HG02981 (cell line): Measurements from ENCODE around the gene ABO.
"Not testable (repeated sequence)": the region's sequence is repeated elsewhere in the genome, so short reads cannot be mapped to it uniquely, and the experiment has no call there.

Experiments used
- ATAC-seq: cut with Tn5 transposase; IDR thresholded peaks from one replicate; pipeline ENCODE4 v1.9.1; 2021; ENCODE audit warnings: mild to moderate bottlenecking, moderate library complexity; ENCODE audit not compliant: unreplicated experiment

The ABO gene

DNA sequence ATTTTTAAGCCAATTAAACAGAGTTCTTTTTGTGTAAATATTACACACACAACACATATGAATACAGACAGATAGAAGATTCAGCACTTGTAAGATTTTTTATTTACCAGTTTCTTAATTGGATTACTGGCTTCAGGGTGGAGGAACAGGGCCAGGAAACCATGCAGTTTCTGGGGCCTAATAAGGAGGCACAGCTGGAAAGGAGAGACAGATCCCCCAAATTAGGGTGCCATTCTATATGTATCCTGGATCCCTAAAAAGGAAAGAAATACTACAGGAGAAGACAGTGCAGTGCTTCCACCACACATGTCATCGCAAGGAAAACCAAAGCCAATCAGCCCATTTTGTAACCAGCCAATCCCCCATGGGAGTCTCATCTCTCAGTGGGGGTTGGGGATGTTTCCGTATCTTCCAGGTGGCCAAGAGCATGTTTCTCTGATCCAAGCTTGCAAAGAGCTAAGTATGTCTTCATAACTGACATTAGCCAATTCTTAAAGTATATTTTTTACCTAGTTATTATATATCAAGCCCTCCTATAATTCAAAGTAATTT is 15.8 kb upstream of the ABO start:
- ATAC-seq = no peak

DNA sequence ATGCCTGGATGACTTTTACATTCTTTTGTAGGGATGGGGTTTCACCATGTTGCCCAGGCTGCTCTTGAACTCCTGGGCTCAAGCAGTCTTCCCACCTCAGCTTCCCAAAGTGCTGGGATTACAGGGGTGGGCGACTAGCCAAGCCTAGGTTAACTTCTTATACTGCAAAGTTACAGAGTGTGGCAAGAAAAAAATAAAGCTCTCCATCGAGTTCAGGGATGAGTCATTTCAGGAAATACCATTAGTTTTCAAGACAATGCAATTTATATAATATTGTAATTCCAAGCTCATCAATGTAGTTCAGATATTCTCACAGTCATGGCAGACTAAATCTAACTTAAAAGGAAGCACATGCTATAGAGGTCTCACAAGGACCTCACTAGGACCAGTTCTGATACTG is 11.5 kb upstream of the ABO start:
- ATAC-seq = no peak

DNA sequence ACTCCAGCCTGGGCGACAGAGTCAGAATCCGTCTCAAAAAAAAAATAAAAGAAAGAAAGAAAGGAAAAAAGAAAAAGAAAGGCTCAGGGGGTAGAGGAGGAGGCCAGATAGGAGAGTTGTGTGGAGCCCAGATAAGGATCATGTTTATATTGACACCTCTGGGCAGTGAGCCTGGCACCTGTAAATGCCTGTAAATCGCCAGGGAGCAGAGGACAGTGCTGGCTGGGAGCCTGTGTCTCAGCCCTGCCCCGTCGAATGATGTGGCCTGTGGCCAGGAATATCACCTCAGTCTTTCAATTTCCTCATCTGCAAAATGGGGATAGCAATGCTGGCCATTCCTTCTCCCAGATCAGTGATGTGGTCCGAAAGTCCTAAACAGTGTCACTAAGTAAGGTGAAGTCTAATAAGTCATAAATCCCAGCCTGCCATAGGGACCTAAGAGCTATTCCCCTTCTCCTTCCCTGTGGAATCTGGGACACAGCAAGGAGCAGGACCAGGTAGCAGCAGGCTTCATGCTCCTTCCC is 10.3 kb upstream of the ABO start:
- ATAC-seq = no peak

DNA sequence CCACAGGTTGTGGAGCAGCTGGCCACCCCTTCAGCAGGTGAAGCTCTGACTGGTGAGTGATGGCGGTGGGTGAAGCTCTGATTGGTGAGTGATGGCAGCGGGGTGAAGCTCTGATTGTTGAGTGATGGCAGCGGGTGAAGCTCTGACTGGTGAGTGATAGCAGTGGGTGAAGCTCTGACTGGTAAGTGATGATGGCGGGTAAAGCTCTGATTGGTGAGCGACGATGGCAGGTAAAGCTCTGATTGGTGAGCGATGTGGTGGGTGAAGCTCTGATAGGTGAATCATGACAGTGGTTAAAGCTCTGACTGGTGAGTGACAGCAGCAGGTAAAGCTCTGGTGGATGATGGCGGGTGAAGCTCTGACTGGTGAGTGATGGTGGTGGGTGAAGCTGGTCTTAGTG is 9.4 kb upstream of the ABO start:
- ATAC-seq = no peak

DNA sequence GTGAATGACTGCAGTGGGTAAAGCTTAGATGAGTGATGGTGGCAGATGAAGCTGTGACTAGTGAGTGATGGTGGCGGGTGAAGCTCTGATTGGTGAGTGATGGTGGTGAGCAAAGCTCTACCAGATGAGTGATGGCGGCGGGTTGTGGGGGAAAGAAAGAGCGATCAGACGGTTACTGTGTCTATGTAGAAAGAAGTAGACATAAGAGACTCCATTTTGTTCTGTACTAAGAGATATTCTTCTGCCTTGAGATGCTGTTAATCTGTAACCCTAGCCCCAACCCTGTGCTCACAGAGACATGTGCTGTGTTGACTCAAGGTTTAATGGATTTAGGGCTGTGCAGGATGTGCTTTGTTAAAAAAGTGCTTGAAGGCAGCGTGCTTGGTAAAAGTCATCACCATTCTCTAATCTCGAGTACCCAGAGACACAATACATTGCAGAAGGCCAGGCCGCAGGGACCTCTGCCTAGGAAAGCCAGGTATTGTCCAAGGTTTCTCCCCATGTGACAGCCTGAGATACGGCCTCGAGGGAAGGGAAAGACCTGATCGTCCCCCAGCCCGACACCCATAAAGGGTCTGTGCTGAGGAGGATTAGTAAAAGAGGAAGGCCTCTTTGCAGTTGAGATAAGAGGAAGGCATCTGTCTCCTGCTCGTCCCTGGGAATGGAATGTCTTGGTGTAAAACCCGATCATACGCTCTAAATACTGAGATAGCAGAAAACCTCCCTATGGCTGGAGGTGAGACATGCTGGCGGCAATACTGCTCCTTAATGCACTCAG is 8.4 kb upstream of the ABO start:
- not testable (repeated sequence) for ATAC-seq

DNA sequence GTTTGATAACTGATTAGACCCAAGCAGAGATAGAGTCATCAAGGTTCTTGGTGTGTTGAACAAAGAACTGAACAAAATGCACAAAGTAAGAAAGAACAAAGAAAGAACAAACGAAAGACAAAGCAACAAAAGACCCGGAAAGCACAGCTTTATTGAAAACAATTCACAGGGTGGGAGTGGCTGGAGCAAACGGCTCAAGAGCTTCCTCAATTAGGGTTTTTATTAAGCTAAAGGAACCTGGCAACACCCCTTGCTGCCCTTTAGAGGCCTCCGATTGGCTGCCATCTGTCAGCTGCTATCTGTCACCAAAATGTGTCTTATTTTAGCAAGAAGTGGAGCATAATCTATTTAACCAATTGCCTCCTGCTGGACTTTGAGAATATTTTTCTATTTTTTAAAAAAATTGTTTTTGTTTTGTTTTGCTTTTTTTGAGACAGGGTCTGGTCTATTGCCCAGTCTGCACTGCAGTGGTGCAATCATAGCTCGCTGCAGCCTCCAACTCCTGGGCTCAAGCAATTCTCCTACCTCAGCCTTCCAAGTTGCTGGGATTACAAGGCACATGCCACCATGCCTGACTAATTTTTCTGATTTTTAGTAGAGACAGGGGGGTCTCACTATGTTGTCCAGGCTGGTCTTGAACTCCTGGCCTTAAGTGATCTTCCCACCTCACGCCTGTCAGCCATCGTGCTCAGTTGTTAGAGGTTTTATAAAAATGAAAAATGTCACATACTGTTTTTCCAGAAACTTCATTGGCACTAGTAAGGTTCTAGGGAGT is 7.7 kb upstream of the ABO start:
- ATAC-seq = no peak

DNA sequence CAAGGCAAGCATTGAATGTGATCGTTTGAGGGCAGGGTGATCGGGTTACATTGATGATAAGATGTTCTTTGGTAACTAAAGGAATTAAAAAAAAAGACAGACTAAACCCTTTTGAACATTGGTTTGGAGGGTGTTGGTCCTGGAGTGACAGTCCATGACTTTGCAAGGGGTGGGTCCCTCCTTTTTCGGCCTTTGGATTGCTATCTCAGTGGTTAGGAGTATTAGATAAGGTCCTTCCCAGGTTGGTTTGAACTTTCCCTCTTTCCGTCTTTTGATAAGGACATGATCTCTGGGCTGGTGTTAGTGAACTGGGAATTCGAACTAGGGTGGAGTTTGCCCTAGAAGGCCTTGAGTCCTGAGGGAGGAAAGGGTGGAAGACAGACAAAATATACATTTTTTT is 5.4 kb upstream of the ABO start:
- ATAC-seq = no peak

DNA sequence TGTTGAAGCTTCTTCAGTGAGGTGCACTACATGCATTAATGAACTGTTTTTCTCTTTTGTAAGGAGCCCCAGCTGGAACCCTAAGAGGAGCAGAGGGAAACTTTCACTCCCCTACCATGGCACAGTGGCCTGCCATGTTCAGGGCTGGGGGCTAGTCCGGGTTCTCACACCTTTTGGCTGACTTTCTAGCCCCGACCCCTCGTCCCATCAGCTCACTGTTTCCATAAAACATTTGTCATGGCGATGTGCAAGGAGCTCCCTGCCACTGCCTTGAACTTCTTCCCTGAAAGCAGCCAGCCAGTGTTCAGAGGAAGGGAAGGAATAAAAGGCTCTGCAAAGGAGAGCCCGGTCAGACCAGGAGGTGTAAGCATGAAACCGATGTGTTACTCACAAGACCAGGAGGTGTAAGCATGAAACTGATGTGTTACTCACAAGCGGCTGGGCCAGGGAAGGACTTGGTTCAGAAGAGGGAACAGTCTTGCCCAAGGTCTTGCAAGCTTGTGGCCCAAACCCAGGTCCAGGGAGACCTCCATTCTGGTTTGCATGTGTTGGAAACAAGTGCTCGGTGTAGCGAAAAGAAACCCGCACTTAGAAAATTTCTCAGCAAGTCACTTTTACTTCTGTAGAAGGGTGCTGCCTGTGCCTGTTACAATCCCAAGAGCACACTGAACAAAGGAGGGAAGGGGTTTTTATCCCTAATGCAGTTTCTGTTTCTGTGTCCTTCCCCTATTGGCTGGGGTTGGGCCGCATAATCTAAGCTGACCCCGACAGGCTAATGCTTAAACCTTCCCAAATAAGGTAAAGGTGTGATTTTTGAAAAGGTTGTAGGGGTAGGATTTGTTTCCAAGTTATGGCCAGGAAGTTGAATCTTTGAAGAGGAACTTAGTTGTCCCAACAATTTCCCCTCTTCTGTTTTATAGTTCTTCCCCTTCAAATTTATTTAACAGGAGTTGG is 3.4 kb upstream of the ABO start:
- ATAC-seq = no peak

DNA sequence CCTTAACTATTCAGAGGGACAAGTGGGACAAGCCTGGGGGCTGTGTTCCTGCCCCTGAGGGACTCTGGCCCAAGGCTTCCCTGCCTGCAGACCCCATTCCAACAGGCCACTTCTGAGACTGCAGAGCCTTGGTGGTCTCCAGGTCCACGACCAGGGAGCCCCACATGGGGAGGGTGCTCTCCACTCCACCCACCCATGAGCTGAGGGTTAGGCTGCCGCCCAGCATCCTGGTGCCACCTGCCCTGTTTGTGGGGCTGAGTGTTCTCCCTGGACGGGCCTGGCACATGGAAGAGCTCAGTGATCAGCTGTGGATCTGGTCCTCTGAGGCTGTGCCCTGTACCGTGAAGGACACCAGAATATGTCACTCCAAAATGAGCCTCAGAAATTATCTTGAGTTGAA is 2.5 kb upstream of the ABO start:
- no peak for ATAC-seq

DNA sequence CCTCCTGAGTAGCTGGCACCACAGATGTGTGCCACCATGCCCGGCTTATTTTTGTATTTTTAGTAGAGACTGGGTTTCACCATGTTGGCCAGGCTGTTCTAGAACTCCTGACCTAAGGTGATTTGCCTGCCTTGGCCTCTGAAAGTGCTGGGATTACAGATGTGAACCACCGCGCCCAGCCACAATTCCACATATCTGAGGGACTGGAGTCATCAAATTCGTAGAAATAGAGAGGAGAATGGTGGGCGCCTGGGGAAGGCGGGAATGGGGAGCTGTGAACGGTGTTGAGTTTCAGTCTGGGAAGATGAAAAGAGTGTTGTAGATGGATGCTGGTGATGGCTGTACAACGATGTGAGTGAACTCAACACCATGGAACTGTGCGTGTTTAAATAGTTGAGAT is 1.9 kb upstream of the ABO start:
- no peak for ATAC-seq

DNA sequence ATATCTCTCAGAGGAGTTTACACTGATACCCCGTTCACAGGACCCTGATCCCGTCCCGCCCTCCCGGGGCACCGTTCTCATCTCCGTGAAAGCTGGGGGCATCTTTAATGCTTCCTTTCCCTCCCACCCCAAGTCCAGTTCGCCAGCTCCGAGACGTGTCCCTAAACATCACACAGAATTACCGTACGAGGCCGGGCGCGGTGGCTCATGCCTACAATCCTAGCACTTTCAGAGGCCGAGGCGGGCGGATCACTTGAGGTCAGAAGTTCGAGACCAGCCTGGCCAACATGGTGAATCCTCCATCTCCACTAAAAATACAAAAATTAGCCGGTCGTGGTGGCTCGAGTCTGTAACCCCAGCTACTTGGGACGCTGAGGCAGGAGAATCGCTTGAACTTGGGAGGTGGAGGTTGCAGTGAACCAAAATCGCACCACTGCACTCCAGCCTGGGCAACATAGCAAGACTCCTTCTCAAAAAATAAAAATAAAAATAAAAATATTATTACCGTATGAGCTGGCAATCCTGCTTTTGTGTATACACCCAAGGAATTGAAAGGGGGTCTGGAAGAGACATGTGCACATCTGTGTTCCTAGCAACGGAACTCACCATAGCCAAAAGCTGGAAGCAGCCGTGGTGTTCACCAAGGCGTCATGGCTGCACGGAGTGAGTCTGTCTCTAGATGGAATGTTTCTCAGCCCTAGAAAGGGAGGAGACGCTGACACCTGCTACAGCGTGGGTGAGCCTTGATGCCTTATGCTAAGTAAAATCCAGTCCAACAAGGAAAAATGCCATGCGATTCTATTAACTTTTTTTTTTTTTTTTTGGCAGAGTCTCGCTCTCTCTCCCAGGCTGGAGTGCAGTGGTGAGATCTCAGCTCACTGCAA is 1.2 kb upstream of the ABO start:
- ATAC-seq = no peak

DNA sequence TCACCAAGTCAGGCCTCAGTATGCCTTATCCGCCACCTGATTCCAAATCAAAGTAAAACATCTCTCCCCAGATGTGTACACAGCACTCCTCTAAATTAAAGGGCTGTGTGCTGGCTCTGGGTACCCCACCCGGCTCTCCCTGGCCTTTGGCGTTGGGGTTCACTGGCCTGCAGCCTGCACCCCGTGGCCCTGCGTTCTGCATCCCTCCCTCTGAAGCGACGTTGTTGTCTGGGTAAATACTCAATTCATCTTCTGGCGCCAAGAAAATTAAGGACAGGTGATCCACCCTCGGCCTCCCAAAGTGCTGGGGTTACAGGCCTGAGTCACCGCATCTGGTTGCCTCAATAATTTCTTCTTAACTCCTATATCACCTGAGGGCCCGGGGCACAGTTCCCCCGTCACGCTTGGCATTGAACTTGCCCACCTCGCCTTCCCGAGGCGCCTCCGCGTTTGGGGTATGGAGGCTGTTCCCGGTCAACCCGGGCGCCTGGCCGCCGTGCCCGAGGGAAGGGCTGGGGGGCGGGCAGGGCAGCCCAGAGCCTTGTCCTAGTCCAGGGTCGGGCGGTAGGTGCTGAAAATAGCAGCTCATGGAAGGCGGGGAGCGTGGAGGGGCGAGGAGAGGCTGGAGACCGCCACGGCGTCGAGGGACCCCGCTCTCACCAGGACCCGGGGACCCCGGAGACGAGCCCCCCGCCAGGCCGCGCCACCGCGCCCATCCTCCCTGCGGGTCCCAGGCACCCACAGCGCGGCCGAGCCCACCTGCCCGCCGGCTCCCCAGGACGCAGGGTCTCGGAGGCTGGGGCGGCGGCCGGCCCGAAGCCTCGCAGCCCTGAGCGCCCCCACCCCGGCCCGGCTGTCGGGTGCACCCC is 531 bp downstream of the ABO start:
- no peak for ATAC-seq

DNA sequence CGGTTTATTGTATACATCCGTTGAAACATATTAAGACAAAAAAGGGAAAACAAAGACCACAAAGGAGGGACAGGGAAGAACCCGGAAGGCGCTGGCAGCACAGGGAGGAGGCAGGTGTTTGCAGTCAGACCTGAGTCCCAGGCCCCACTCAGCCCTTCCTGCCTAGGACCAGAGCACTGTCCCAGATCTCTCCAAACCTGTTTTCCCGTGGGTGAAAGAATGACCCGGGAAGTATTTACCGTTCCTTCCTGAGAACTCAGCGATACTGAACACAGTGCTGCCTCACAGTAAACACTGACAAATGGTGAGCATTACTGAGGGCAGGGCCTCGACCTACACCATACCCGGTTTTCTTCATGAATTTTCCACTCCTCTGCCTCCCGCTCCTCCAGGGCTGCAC is 1.2 kb downstream of the ABO start:
- ATAC-seq = no peak

DNA sequence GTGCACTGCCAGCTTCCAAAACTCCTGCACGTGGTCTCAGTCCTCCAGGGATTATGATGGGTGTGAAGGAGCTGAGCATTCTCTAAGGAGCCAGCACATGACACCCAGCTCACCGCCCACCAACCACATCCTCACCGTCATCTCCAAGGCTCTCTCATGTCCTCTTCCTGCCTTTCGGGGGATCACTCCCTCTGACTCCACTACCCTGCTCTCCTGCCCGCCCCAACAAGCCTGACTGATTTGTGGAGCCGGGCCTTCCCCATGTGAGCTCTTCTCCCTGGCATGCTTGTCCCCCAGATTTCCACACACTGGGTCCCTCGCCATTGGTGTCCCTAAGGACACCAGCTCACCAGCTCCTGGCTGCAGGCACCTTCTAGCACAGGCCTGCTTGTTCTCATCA is 1.9 kb downstream of the ABO start:
- no peak for ATAC-seq

DNA sequence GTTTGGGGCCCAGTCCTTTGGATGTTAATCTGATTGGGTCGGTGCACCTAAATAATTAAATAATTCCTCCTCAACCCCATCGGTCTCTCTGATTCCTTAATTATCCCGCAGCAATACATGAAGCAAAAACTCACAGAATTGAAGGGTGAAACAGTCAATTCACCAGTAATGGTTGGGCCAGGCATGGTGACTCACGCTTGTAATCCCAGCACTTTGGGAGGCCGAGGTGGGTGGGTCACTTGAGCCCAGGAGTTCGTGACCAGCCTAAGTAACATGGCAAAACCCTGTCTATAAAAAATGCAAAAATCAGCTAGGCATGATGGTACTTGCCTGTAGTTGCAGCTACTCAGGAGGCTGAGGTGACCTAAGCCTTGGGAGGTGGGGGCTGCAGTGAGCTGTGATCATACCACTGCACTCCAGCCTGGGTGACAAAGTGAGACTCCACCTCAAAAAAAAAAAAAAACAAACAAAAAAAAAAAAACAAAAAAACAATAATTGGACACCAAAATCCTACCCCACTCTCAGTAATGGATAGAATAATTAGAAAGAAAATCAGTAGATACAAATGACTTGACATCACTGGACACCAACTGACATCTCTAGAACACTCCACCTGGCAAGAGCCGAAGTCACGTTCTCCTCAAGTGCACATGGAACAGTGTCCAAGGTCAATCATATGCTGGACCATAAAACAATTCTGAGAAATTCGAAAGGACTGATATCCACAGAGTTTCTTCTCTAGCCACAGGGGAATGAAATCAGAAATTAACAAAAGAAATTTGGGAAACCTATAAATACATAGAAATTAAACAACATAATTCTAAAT is 5.3 kb downstream of the ABO start:
- ATAC-seq = no peak

DNA sequence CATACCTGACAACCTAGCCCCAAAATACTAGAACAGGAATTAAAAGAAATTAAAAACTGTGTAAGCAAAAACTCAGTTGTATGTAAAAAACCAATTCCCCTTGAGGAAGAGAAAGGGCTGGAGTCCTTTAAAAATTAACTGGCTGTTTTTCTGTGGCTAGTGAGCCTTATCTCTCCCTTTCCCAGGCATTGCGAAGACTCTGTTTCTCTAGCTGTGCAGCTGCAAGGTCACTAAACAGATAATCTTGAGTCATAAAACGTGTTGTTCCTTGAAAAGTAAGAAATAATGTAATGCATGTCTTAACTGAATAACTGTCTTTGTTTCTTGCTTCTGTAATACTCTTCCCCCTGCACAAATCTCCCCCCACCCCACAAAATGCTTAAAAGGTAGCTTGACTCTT is 5.9 kb downstream of the ABO start:
- ATAC-seq = not testable (repeated sequence)

DNA sequence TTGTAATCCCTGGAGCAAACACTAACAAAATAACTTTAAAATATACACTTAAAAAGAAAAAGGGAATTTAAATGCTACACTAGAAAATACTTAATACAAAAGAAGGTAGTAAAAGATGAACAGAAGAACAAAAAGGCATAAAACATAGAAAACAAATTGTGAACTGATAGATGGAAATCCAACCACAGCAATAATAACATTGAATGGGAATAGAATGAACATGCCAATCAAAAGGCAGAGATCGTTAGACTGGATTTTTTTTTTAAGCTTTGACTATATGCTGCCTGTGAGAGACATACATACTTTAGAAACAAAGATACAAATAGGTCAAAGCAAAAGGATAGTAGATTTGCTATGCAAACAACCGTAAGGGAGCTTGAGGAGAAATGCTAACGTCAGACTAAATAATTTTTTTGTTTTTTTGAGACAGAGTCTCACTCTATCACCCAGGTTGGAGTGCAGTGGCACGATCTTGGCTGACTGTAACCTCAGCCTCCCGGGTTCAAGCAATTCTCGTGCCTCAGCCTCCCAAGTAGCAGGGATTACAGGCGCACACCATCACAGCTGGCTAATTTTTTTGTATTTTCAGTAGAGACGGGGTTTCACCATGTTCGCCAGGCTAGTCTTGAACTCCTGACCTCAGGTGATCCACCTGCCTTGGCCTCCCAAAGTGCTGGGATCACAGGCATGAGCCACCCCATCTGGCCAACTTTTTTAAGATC is 6.5 kb downstream of the ABO start:
- ATAC-seq = no peak
